Esophagus (tissue), 2 donors: Measurements from ENCODE around the gene CYFIP1. TPM values are rescaled to one million over a fixed set of nuclear protein-coding genes. Genes with fewer than 3 reads are reported as not detected.

Source experiments
- H3K27ac ChIP-seq, 2 donors: one replicate each; pipeline ENCODE4 v1.5.1; 2013; ENCODE audit warnings: low read depth in 2 of 2, mild to moderate bottlenecking in 2 of 2, inconsistent platforms in 1 of 2, low read length in 1 of 2, moderate library complexity in 1 of 2
- H3K27me3 ChIP-seq, 2 donors: one replicate each; pipeline ENCODE4 v1.6.1; 2013; ENCODE audit warnings: low read length in 2 of 2, control low read depth in 1 of 2, mild to moderate bottlenecking in 1 of 2; ENCODE audit not compliant: insufficient read depth in 2 of 2, control insufficient read depth in 1 of 2
- H3K36me3 ChIP-seq, 2 donors: one replicate each; pipeline ENCODE4 v1.6.1; 2013; ENCODE audit warnings: low read length in 1 of 2; ENCODE audit not compliant: control insufficient read depth in 2 of 2, insufficient read depth in 2 of 2
- H3K4me1 ChIP-seq, 2 donors: one replicate each; pipeline ENCODE4 v1.6.1; 2013; ENCODE audit warnings: low read length in 1 of 2; ENCODE audit not compliant: control insufficient read depth in 2 of 2, insufficient read depth in 2 of 2
- H3K4me3 ChIP-seq, 2 donors: one replicate each; pipeline ENCODE4 v1.5.1; 2013; ENCODE audit warnings: low read length in 2 of 2, mild to moderate bottlenecking in 2 of 2, low read depth in 1 of 2, moderate library complexity in 1 of 2
- H3K9me3 ChIP-seq, 2 donors: one replicate each; pipeline ENCODE4 v1.6.1; 2013; ENCODE audit warnings: mild to moderate bottlenecking in 2 of 2, low read depth in 1 of 2, low read length in 1 of 2, moderate library complexity in 1 of 2; ENCODE audit not compliant: control insufficient read depth in 2 of 2, insufficient read depth in 1 of 2
- WGBS, 2 donors: extraction: QIAGEN DNeasy Blood & Tissue Kit; methylation state at CpG; one replicate each; pipeline ENCODE4 v1.1.7; 2013; 5-methylcytosine and 5-hydroxymethylcytosine counted together
- polyA plus RNA-seq, 2 donors: library from polyadenylated mRNA; stranded (reverse); fragments of 200-250 nt; gene quantifications; one replicate each; pipeline ENCODE4 v1.2.3, GENCODE V29; 2013
- donor health status: healthy with polysubstance abuse.
- donor health status: Bipolar disorder and iron deficiency.

The CYFIP1 gene
- polyA plus RNA-seq, 2 donors: 32.1 to 44.3 TPM

DNA sequence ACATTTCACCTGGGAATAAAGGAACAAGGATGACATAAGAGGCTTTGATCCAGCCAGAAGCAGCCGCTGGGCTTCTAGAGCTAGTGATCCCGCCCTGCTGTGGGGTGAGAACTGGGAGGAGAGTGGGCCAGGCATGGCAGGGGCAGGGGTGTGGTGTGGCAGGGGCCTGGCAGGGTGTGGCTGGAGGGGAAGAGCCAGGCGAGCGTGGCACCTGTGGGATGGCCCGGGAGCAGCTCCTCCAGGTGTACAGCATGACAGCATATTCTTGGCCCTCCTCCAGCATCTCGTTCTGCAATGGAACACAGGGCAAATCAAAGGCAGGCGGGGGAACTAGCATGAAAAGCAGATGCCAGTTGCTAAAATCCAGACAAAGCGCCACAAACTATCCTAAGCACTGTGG lies 35.5 kb downstream of the CYFIP1 start:
- Histone ChIP-seq H3K4me1 (peaks cover 8 to 17% of the 10 kb centered on the region in 2 donors), H3K27ac (peak overlapping the region; percentile 65 to 85), H3K4me3 (no peak overlapping the region), H3K9me3 (no peaks in the 10 kb centered on the region), H3K27me3 (no peaks in the 10 kb centered on the region), H3K36me3 (peaks cover 0 to 25% of the 10 kb centered on the region in 2 donors)
- WGBS, 2 donors: 47 to 57% methylated on average over 8 of the region's 8 CpGs

DNA sequence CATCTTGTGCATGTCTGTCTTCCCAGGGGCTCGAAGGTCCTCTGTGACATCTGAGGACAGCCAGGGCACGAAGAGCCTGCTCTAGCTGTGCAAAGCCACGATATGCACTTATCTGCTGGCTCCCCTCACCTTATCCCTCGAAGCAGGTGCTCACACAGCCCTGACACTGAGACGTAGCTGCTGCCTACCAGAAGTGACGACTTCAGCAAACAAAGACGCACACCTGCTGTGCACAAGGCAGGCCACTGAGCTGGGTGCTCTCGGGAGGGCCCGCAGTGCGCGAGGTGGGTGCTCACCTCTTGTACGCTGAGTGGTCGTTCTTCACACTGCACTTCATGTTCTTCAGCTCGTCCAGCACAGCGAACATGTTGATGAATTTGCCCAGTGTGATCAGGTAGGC lies 37.3 kb downstream of the CYFIP1 start:
- Histone ChIP-seq H3K4me1 (peaks cover 4 to 11% of the 10 kb centered on the region in 2 donors), H3K27ac (no peak overlapping the region), H3K27me3 (no peaks in the 10 kb centered on the region), H3K36me3 (peaks cover 0 to 33% of the 10 kb centered on the region in 2 donors), H3K9me3 (no peaks in the 10 kb centered on the region), H3K4me3 (no peak overlapping the region)
- 83 to 94% methylated on average over 15 of the region's 15 CpGs for WGBS, 2 donors

DNA sequence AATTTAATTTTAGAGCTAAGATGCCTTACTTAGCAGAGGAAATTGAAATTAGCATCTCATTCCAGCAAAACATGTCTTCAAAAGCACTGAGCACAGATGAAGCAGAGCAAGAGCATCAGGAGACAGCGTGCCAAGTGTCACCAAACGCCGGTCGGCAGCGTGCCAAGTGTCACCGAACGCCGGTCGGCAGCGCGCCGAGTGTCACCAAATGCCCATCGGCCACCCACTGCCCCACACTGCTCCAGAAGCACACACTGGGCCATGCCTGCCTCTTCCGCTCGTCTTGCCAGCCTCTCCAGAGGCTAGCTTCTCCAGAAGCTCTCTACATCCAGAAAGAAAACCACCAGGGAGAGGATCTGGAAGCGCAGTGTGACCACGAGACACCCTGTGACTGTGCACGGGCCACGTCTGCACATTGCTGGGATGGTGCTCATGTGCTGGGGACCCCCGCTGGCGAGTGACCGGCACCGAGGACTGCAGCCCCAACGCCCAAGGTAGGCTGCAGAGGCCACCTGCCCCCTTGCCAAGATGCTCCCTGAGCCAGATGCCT lies 37.8 kb downstream of the CYFIP1 start:
- Histone ChIP-seq H3K4me1 (peaks cover 0 to 11% of the 10 kb centered on the region in 2 donors), H3K27ac (no peak overlapping the region), H3K27me3 (no peaks in the 10 kb centered on the region), H3K4me3 (no peak overlapping the region), H3K36me3 (peaks cover 0 to 35% of the 10 kb centered on the region in 2 donors), H3K9me3 (no peaks in the 10 kb centered on the region)
- 90 to 96% methylated on average over 24 of the region's 24 CpGs for WGBS, 2 donors

DNA sequence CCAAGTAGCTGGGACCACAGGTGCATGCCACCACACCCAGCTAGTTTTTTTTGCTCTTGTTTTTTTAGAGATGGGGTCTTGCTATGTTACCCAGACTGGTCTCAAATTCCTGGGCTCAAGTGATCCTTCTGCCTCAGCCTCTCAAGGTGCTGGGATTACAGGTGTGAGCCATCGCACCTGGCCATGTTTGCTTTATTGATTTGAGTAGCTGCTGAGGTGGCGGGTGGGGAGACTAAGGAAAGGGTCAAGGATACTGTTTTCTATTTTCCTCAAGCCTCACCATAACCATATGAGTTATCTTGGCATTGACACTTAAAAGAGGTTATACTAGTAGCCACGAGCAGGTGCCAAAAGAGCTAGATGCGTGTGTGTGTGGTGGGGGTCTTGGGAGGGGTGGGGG lies 39.0 kb downstream of the CYFIP1 start:
- Histone ChIP-seq H3K36me3 (peaks cover 5 to 37% of the 10 kb centered on the region in 2 donors), H3K27me3 (no peaks in the 10 kb centered on the region), H3K4me1 (peaks cover 0 to 11% of the 10 kb centered on the region in 2 donors), H3K4me3 (no peak overlapping the region), H3K27ac (no peak overlapping the region), H3K9me3 (no peaks in the 10 kb centered on the region)
- WGBS, 2 donors: 80 to 94% methylated on average over 4 of the region's 4 CpGs

DNA sequence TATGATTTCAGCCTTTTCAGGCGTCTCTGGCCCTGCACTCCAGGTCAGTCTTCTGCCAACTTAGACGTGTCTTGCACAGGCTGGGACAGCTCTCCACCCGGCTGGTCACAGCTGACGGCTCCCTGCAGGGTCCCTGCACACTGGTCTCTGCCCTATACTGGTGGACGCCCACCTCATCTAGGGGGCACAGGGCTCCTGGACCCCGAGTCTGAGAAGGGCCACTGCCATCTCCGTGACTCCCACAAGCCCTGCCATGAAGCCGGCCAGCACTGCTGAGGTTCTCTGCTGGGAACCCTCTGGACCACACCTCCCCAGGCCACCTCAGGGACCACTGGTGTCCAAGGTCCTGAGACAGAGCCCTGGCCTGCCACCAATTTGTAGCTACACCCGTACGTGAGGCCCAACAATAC lies 40.5 kb downstream of the CYFIP1 start:
- WGBS, 2 donors: 73 to 77% methylated on average over 10 of the region's 10 CpGs
- Histone ChIP-seq H3K4me1 (peaks cover 0 to 5% of the 10 kb centered on the region in 2 donors), H3K4me3 (no peak overlapping the region), H3K27me3 (no peaks in the 10 kb centered on the region), H3K27ac (no peak overlapping the region), H3K9me3 (no peaks in the 10 kb centered on the region), H3K36me3 (peaks cover 5 to 39% of the 10 kb centered on the region in 2 donors)

DNA sequence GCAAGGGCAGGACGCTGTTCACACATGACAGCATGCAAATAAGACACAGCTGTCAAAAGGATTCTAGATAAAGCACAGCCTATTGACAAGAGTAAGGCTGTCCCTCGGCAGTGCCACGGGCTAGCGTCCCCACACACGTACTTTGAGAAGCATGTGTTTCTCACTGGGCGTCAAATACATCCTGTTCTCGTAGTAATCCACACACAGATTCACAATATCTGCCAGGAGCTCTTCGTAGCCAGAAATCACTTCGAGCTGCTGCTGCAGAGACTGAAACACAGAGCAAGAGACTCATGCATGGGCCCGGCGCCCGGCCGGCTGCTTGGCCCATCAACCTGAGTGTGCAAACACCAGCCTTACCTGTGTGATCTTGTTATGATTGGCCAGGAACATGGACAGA lies 41.1 kb downstream of the CYFIP1 start:
- Histone ChIP-seq H3K4me3 (no peak overlapping the region), H3K4me1 (no peaks in the 10 kb centered on the region), H3K36me3 (peaks cover 5 to 37% of the 10 kb centered on the region in 2 donors), H3K9me3 (no peaks in the 10 kb centered on the region), H3K27me3 (no peaks in the 10 kb centered on the region), H3K27ac (no peak overlapping the region)
- WGBS, 2 donors: 75 to 85% methylated on average over 13 of the region's 13 CpGs

DNA sequence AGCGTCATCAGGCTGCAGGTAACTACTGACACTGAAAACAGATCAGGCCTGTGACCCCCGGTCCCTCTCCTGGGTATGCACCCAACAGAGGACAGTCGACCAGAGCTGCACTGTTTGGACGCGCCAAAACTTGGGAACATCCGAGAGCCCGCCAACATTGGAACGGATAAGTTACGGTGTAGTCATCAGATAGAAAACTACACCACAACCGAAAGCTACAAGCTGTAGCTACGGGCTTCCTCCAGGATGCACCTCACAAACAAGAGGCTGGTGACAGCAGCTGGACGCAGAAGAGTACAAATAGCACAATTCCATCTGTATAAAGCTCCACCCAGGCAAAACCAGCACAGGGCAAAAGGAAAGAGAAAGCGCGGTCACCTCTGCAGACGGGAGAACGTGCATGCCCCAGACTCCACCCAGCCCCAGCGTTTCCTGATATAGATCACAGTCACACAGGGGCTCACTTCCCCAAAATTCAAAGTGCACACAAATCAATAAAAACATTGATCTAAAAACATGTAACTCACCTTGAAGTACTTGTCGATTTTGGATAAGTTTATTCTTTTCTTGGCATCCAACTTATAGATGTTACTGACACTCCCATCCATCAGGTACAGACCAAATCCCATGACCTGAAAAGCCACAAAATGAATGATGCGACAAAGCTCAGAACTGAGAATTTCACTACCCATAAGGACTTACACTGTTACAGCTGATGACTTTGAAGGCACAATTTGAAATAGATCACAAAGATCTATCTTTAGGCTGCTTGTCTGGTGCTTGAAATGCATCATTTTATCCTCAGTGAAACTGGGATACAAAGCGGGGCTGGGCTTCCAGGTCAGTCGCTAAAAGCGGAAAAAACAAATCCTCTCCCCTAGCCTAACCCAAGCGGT lies 43.3 kb downstream of the CYFIP1 start:
- Histone ChIP-seq H3K4me3 (no peak overlapping the region), H3K9me3 (no peaks in the 10 kb centered on the region), H3K4me1 (no peaks in the 10 kb centered on the region), H3K36me3 (peaks cover 8 to 35% of the 10 kb centered on the region in 2 donors), H3K27ac (no peak overlapping the region), H3K27me3 (no peaks in the 10 kb centered on the region)
- 92 to 93% methylated on average over 23 of the region's 23 CpGs for whole genome bisulfite sequencing, 2 donors

DNA sequence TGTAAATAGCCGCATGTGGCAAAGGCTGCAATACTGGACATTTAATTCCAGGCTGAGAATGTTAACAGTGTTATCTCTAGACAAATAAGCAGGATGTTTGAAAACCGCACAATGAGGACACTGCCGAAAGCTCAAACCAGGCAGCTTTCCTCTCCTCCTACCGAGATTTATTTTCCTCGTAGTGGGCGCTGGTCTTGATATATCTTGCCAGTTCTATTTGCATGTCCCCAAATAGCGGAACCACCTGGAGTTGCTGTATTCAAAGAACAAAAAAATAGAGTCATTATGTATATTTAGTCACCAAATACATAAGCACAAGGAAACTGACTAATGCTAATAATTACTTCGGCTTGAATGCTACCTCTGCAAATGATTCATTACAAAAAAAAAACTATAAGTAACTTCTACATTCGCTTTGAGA lies 46.5 kb downstream of the CYFIP1 start:
- H3K4me1 ChIP-seq: peaks cover 0 to 2% of the 10 kb centered on the region in 2 donors
- H3K4me3 ChIP-seq: no peak overlapping the region

DNA sequence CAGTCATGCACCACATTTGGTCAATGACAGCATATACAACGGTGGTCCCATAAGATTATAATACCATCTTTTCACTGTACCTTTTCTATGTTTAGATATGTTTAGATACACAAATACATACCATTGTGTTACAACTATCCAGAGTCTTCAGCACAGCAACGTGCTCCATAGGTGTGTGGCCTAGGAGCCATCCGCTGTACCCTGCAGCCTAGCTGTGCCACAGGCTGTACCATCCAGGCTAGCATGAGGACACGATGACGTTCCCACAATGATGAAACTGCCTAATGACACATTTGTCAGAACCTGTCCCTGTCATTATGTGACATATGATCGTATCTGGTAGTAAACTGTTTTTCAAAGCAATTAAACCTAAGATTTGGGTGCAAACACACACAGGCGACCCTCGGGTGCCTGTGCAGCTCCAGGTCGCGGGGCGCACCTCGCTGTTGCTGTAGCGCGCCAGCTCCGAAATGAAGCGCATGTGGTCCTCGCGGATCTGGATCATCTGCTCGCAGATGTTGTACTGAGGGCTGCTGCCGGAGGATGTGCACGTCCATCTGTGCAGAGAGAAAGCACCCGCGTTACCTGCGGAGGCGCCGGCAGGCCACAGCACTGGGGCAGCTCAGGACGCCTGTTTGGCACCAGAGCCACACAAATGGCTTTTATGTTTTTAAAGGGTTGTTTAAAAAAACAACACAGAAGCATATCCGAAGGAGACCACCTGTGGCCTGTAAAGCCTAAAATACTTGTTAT lies 48.2 kb downstream of the CYFIP1 start:
- WGBS, 2 donors: 90% methylated on average over 28 of the region's 28 CpGs

More for the DNA sequence above, 46.5 kb downstream of the CYFIP1 start:
- no peaks in the 10 kb centered on the region for H3K9me3 ChIP-seq
- H3K27ac ChIP-seq: no peak overlapping the region
- peaks cover 8 to 27% of the 10 kb centered on the region in 2 donors for H3K36me3 ChIP-seq
- 82% methylated on average over 9 of the region's 9 CpGs for WGBS, 2 donors
- no peaks in the 10 kb centered on the region for H3K27me3 ChIP-seq

More for the DNA sequence above, 48.2 kb downstream of the CYFIP1 start:
- Histone ChIP-seq H3K36me3 (peaks cover 8 to 19% of the 10 kb centered on the region in 2 donors), H3K27ac (no peak overlapping the region), H3K4me1 (peaks cover 0 to 2% of the 10 kb centered on the region in 2 donors), H3K4me3 (no peak overlapping the region), H3K9me3 (no peaks in the 10 kb centered on the region), H3K27me3 (no peaks in the 10 kb centered on the region)
